Measurements from ENCODE around the gene RC3H2.

DNA sequence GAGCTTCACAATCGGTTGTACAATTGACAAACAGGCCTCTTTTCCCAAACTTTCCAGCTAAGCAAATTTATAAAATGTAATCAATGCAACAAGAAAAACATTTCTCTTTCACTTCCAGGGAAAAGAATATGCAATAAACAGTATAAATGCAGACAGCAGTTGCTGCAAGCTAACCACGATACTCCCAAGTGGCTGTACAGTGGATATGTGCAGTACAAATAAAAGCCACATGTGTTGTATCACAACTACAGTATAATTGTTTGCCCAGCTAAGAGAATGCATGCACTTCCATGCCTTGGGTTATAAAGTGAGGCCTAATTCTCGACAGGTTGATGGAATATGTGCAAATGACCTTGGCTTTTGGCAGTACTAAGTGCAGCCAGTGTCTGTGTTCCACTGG lies 60.0 kb downstream of the RC3H2 start:
- no peak for TF ChIP-seq EP300 (IDR thresholded peaks at IDR 0.05)
- no peak for TF ChIP-seq CHD2 (IDR thresholded peaks at IDR 0.05; ENCODE audit: low read length, partially characterized antibody)
- TF ChIP-seq POLR2A (IDR thresholded peaks at IDR 0.05; ENCODE audit: low read length), result no peak
- TF ChIP-seq HDAC2 (IDR thresholded peaks at IDR 0.05), result no peak
- no peak for TF ChIP-seq ZFP36 (IDR thresholded peaks at IDR 0.05; ENCODE audit: borderline replicate concordance, partially characterized antibody)
- TF ChIP-seq, protein P1, sequence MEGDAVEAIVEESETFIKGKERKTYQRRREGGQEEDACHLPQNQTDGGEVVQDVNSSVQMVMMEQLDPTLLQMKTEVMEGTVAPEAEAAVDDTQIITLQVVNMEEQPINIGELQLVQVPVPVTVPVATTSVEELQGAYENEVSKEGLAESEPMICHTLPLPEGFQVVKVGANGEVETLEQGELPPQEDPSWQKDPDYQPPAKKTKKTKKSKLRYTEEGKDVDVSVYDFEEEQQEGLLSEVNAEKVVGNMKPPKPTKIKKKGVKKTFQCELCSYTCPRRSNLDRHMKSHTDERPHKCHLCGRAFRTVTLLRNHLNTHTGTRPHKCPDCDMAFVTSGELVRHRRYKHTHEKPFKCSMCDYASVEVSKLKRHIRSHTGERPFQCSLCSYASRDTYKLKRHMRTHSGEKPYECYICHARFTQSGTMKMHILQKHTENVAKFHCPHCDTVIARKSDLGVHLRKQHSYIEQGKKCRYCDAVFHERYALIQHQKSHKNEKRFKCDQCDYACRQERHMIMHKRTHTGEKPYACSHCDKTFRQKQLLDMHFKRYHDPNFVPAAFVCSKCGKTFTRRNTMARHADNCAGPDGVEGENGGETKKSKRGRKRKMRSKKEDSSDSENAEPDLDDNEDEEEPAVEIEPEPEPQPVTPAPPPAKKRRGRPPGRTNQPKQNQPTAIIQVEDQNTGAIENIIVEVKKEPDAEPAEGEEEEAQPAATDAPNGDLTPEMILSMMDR (IDR thresholded peaks at IDR 0.05), result no peak
- no peak for TF ChIP-seq FOSB (CRISPR knock-in tag; IDR thresholded peaks at IDR 0.05)
- TF ChIP-seq MYC (IDR thresholded peaks at IDR 0.05; ENCODE audit: borderline replicate concordance, low read length), result no peak
- no peak for TF ChIP-seq CHD4 (IDR thresholded peaks at IDR 0.05; ENCODE audit: borderline replicate concordance)
- no peak for TF ChIP-seq NPAS2 (CRISPR knock-in tag; IDR thresholded peaks at IDR 0.05; ENCODE audit: borderline replicate concordance)
- TF ChIP-seq, protein P2, sequence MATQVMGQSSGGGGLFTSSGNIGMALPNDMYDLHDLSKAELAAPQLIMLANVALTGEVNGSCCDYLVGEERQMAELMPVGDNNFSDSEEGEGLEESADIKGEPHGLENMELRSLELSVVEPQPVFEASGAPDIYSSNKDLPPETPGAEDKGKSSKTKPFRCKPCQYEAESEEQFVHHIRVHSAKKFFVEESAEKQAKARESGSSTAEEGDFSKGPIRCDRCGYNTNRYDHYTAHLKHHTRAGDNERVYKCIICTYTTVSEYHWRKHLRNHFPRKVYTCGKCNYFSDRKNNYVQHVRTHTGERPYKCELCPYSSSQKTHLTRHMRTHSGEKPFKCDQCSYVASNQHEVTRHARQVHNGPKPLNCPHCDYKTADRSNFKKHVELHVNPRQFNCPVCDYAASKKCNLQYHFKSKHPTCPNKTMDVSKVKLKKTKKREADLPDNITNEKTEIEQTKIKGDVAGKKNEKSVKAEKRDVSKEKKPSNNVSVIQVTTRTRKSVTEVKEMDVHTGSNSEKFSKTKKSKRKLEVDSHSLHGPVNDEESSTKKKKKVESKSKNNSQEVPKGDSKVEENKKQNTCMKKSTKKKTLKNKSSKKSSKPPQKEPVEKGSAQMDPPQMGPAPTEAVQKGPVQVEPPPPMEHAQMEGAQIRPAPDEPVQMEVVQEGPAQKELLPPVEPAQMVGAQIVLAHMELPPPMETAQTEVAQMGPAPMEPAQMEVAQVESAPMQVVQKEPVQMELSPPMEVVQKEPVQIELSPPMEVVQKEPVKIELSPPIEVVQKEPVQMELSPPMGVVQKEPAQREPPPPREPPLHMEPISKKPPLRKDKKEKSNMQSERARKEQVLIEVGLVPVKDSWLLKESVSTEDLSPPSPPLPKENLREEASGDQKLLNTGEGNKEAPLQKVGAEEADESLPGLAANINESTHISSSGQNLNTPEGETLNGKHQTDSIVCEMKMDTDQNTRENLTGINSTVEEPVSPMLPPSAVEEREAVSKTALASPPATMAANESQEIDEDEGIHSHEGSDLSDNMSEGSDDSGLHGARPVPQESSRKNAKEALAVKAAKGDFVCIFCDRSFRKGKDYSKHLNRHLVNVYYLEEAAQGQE (IDR thresholded peaks at IDR 0.05), result no peak
- no peak for TF ChIP-seq RAD21 (conservative IDR thresholded peaks at IDR 0.05 in 1 of 2, IDR thresholded peaks at IDR 0.05 in 1 of 2)
